CD4-positive, alpha-beta T cell (primary cell): Measurements from ENCODE around the gene OR9A4. TPM values are rescaled to one million over a fixed set of nuclear protein-coding genes. Genes with fewer than 3 reads are reported as not detected.
A peak's percentile ranks its signal among the peaks of the same experiment; 100 is the strongest.
"Not testable (repeated sequence)": the region's sequence is repeated elsewhere in the genome, so short reads cannot be mapped to it uniquely, and the experiment has no call there.

Experiments used
- ATAC-seq: fragments of 200-7000 bp; cut with Tn5 transposase; one replicate; pipeline ENCODE4 v1.10.0; 2022; ENCODE audit warnings: mild to moderate bottlenecking; ENCODE audit not compliant: poor library complexity
- CTCF ChIA-PET: fragments of 350-600 bp; sonication (Branson Sonifier 250); formaldehyde crosslinking; loops from one replicate; lab custom pipeline; 2021; ENCODE audit warnings: antibody characterized with exemption, inconsistent platforms; lab: Charles Lee
- POLR2A ChIA-PET: fragments of 350-600 bp; sonication (Branson Sonifier 250); formaldehyde crosslinking; loops from one replicate; lab custom pipeline; 2021; ENCODE audit warnings: antibody characterized with exemption, inconsistent platforms; lab: Charles Lee
- DNase-seq, 14 experiments: peaks; one replicate each; pipeline ENCODE4 v3.0.0-alpha.2; 2013 to 2020; ENCODE audit warnings: mixed read lengths in 2 of 14
- H3K27ac ChIP-seq, 2 donors: one replicate each; pipeline versions ENCODE4 v1.5.1 to v1.7.0; 2013; ENCODE audit warnings: low read length in 2 of 2, low read depth in 1 of 2, mild to moderate bottlenecking in 1 of 2
- H3K27me3 ChIP-seq, 2 experiments: 1 replicate in 1 of 2; 2 replicates in 1 of 2; pipeline versions ENCODE4 v1.6.1 to v1.7.0; 2013; ENCODE audit warnings: low read length in 2 of 2, control low read depth in 1 of 2, mild to moderate bottlenecking in 1 of 2, moderate library complexity in 1 of 2; ENCODE audit not compliant: insufficient read depth in 2 of 2, control insufficient read depth in 1 of 2
- H3K36me3 ChIP-seq: one replicate; pipeline ENCODE4 v1.6.1; 2013; ENCODE audit warnings: low read length, control low read depth; ENCODE audit not compliant: insufficient read depth
- H3K4me1 ChIP-seq: one replicate; pipeline ENCODE4 v1.6.1; 2013; ENCODE audit warnings: low read length, control low read depth; ENCODE audit not compliant: insufficient read depth
- H3K4me3 ChIP-seq: one replicate; pipeline ENCODE4 v1.5.1; 2013; ENCODE audit warnings: mild to moderate bottlenecking, low read length, moderate library complexity
- H3K9me3 ChIP-seq, 2 experiments: 1 replicate in 1 of 2; 2 replicates in 1 of 2; pipeline versions ENCODE4 v1.6.1 to v1.7.0; 2013; ENCODE audit warnings: low read length in 2 of 2, mild to moderate bottlenecking in 2 of 2, control low read depth in 1 of 2, moderate library complexity in 1 of 2; ENCODE audit not compliant: control insufficient read depth in 1 of 2, insufficient read depth in 1 of 2
- H3K27ac Mint-ChIP-seq: one replicate; pipeline ENCODE4 v1.8.0; 2020; ENCODE audit warnings: mixed read lengths
- H3K27me3 Mint-ChIP-seq: one replicate; pipeline ENCODE4 v1.8.0; 2021; ENCODE audit warnings: mixed read lengths
- H3K36me3 Mint-ChIP-seq: one replicate; pipeline ENCODE4 v1.8.0; 2021; ENCODE audit warnings: low read depth, mixed read lengths
- H3K4me1 Mint-ChIP-seq: one replicate; pipeline ENCODE4 v1.8.0; 2021; ENCODE audit warnings: low read depth, mixed read lengths
- H3K4me3 Mint-ChIP-seq: one replicate; pipeline ENCODE4 v1.8.0; 2020; ENCODE audit warnings: mild to moderate bottlenecking, mixed read lengths
- H3K9me3 Mint-ChIP-seq: one replicate; pipeline ENCODE4 v1.8.0; 2020; ENCODE audit warnings: mixed read lengths
- CTCF ChIP-seq: fragments of 200-600 bp; IDR thresholded peaks from one replicate; pipeline ENCODE4 v1.8.0; 2022; ENCODE audit warnings: antibody characterized with exemption, mild to moderate bottlenecking
- intact Hi-C, 2 experiments: fragments of 100-400 bp; cut with DNase I in 1 of 2; cut with micrococcal nuclease in 1 of 2; formaldehyde crosslinking; loops; one replicate each; pipeline versions ENCODE4 v1.15.1 to v1.9.0; 2023 to 2025; cut with DNase I, micrococcal nuclease
- total RNA-seq, 174 experiments: library from RNA in 2 of 174; stranded (reverse) in 2 of 174; gene quantifications; one replicate each; pipeline ENCODE4 v1.2.3 and lab custom pipeline; 2021 to 2026

OR9A4 gene
- total RNA-seq, 2 experiments from 2014 or later, result not detected

GRCh38 chr7:141889321-141889720 lies 26.9 kb upstream of the OR9A4 start:
- Mint-ChIP-seq H3K27ac (no peak overlapping the region), H3K9me3 (no peaks in the 10 kb centered on the region), H3K36me3 (no peaks in the 10 kb centered on the region), H3K4me1 (no peaks in the 10 kb centered on the region), H3K4me3 (no peak overlapping the region), H3K27me3 (peaks cover 1% of the 10 kb centered on the region)
- Histone ChIP-seq H3K36me3 (no peaks in the 10 kb centered on the region), H3K9me3 (no peaks in the 10 kb centered on the region), H3K4me1 (no peaks in the 10 kb centered on the region), H3K27ac (no peak overlapping the region), H3K27me3 (no peaks in the 10 kb centered on the region), H3K4me3 (no peak overlapping the region)
- no peak for TF ChIP-seq CTCF
- POLR2A ChIA-PET, result no interaction called here
- peak in 3 of 14 experiments; percentile 13 to 58 (median 45) for DNase-seq
- intact Hi-C loops, result no loop called here
- CTCF ChIA-PET, result no interaction called here
- no peak for ATAC-seq

DNA sequence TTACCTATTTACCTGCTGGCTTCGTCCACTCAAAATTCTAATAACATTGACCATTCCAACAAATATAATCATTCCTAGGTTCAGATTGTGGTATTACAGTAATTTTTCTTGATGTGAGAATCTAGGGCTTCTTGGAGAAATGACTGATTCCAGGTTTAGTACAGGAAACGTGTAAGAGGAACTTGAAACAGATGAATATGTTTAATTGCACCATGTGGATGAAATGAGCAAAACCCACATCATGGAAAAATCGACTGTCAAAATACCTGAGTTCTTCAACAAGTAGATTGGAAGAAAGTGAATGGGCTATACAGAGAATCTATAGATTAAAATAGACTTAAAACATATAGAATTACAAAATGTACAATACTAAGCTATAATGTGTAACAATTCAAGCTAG lies 24.9 kb upstream of the OR9A4 start:
- Histone ChIP-seq H3K4me3 (no peak overlapping the region), H3K27me3 (no peaks in the 10 kb centered on the region), H3K4me1 (no peaks in the 10 kb centered on the region), H3K9me3 (no peaks in the 10 kb centered on the region), H3K36me3 (no peaks in the 10 kb centered on the region), H3K27ac (no peak overlapping the region)
- peaks cover 3% of the 10 kb centered on the region for H3K27me3 Mint-ChIP-seq
- no peaks in the 10 kb centered on the region for H3K36me3 Mint-ChIP-seq
- no peaks in the 10 kb centered on the region for H3K9me3 Mint-ChIP-seq
- DNase-seq (no peak), ATAC-seq (no peak)
- no peak for TF ChIP-seq CTCF
- intact Hi-C loops, result no loop called here
- H3K4me1 Mint-ChIP-seq, result no peaks in the 10 kb centered on the region
- H3K4me3 Mint-ChIP-seq, result no peak overlapping the region
- ChIA-PET POLR2A (no interaction called here), CTCF (no interaction called here)
- H3K27ac Mint-ChIP-seq, result no peak overlapping the region

DNA sequence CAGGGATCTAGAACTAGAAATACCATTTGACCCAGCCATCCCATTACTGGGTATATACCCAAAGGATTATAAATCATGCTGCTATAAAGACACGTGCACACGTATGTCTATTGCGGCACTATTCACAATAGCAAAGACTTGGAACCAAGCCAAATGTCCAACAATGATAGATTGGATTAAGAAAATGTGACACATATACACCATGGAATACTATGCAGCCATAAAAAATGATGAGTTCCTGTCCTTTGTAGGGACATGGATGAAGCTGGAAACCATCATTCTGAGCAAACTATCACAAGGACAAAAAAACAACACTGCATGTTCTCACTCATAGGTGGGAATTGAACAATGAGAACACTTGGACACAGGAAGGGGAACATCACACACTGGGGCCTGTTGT lies 16.8 kb upstream of the OR9A4 start:
- H3K4me1 ChIP-seq, H3K27me3 Mint-ChIP-seq, H3K4me1 Mint-ChIP-seq, ATAC-seq, DNase-seq, H3K27ac ChIP-seq, intact Hi-C loops, H3K9me3 Mint-ChIP-seq, H3K27me3 ChIP-seq, H3K27ac Mint-ChIP-seq, H3K4me3 Mint-ChIP-seq, H3K36me3 Mint-ChIP-seq, H3K4me3 ChIP-seq, H3K36me3 ChIP-seq, POLR2A ChIA-PET, CTCF ChIA-PET, H3K9me3 ChIP-seq: not testable (repeated sequence)

GRCh38 chr7:141906285-141906684 lies 9.9 kb upstream of the OR9A4 start:
- DNase-seq, result no peak
- H3K4me3 Mint-ChIP-seq, result no peak overlapping the region
- no peaks in the 10 kb centered on the region for H3K36me3 Mint-ChIP-seq
- H3K27ac ChIP-seq, result no peak overlapping the region
- peaks cover 18% of the 10 kb centered on the region for H3K27me3 Mint-ChIP-seq
- H3K9me3 ChIP-seq, result no peaks in the 10 kb centered on the region
- no peak overlapping the region for H3K4me3 ChIP-seq
- intact Hi-C loops, result no loop called here
- no peak for ATAC-seq
- no peaks in the 10 kb centered on the region for H3K9me3 Mint-ChIP-seq
- no peaks in the 10 kb centered on the region for H3K36me3 ChIP-seq
- CTCF ChIA-PET, result no interaction called here
- no peaks in the 10 kb centered on the region for H3K4me1 Mint-ChIP-seq
- no peaks in the 10 kb centered on the region for H3K4me1 ChIP-seq
- H3K27me3 ChIP-seq, result peaks cover 0 to 2% of the 10 kb centered on the region in 2 experiments
- POLR2A ChIA-PET, result no interaction called here
- no peak overlapping the region for H3K27ac Mint-ChIP-seq
- TF ChIP-seq CTCF, result no peak
